ENCODE data around the gene IFIT5. TPM values are rescaled to one million over a fixed set of nuclear protein-coding genes. Genes with fewer than 3 reads are reported as not detected.
A peak's percentile ranks its signal among the peaks of the same experiment; 100 is the strongest.

Gene IFIT5
- total RNA-seq, 3 donors from 2014 or later: 9.8 to 19.1 (median 12.9) TPM

DNA sequence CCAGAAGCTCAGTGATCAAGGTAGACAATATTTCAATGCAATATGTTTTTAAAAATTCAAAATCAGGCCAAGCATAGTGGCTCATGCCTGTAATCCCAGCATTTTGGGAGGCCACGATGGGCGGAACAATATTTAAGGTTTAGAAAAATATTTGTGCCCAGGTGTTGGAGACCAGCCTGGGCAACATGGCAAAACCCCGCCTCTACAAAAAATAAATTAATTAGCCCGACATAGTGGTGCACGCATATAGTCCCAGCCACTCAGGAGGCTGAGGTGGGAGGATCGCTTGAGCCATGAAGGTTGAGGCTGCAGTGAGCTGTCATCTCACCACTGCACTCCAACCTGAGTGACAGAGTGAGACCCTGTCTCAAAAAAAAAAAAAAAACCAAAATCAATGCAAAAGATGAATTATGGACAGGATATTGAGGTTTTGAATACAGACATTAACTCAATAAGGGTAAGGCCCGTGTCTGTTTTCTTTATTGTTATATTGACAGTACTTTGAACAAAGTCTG lies 913 bp upstream of the IFIT5 start:
- Histone ChIP-seq H3K36me3 (ENCODE audit: low read depth) (no peaks in the 10 kb centered on the region), H3K4me1 (ENCODE audit: low read depth) (peaks cover 7% of the 10 kb centered on the region), H3K9me3 (no peaks in the 10 kb centered on the region), H3K4me3 (no peak overlapping the region)
- ATAC-seq: no peak
- TF ChIP-seq, protein P1, sequence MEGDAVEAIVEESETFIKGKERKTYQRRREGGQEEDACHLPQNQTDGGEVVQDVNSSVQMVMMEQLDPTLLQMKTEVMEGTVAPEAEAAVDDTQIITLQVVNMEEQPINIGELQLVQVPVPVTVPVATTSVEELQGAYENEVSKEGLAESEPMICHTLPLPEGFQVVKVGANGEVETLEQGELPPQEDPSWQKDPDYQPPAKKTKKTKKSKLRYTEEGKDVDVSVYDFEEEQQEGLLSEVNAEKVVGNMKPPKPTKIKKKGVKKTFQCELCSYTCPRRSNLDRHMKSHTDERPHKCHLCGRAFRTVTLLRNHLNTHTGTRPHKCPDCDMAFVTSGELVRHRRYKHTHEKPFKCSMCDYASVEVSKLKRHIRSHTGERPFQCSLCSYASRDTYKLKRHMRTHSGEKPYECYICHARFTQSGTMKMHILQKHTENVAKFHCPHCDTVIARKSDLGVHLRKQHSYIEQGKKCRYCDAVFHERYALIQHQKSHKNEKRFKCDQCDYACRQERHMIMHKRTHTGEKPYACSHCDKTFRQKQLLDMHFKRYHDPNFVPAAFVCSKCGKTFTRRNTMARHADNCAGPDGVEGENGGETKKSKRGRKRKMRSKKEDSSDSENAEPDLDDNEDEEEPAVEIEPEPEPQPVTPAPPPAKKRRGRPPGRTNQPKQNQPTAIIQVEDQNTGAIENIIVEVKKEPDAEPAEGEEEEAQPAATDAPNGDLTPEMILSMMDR (IDR thresholded peaks at IDR 0.05): no peak
- no peak for DNase-seq
- intact Hi-C loops (cut with DNase I, micrococcal nuclease): loop anchor here in 1 of 2 donors (10.0 kb wide), 1 partner anchor 159 kb away; the partner anchor contains the start of gene LIPA

DNA sequence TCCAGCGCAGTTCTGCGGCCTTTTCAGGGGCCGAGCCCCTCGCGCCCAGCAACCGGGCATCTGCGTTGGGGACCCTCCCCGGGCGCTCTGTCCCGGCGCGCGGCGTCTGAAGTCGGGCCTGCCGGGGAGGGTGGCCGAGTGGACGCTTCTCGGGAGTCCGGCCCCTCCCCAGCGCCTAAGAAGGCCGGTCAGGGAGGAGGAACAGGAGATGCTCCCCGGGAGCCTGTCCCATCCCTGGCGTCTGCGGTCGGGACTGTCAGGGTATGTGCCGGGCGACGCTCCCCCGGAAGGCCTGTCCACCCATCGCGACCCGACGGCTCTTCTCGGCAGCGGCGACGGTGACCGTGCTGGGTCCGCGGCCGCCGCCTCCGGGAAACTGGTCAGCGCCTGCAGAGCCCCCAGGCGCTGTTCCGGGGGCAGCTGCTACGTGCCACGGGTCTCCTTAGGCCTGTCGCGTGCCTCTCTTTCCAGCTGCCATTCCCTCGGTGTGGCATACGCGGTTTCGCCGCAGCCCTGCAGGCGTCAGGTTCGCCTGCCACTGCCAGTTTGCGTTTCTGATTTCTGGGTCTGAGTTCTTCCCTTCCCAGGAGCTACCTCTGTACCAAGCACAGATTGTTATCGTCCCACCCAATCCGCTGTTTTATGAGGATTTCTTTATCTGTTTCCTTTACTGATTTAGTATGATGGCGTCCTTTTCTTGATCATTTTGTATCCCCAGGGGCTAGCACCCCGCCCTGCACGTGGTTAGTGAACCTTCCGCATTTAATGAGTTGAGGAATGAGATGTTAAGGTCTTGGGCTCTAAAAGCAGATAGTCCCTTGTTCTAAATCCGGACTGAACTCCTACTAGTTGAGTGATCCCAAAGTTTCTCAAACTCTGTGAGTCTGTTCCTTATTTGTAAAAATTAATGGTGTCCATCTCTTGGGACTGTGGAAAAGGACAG lies 782 bp downstream of the IFIT5 start:
- TF ChIP-seq, protein P1 (IDR thresholded peaks at IDR 0.05): no peak
- intact Hi-C loops (cut with DNase I, micrococcal nuclease): loop anchor here in 1 of 2 donors (10.0 kb wide), 1 partner anchor 160 kb away; the partner anchor contains the start of gene LIPA
- DNase-seq (peak in 2 of 3 donors; percentile 51 to 65), ATAC-seq (peak; percentile 75)
- H3K4me1 ChIP-seq (ENCODE audit: low read depth): peaks cover 19% of the 10 kb centered on the region
- H3K4me3 ChIP-seq: peak overlapping the region; percentile 35
- no peaks in the 10 kb centered on the region for H3K36me3 ChIP-seq (ENCODE audit: low read depth)
- H3K9me3 ChIP-seq: no peaks in the 10 kb centered on the region

DNA sequence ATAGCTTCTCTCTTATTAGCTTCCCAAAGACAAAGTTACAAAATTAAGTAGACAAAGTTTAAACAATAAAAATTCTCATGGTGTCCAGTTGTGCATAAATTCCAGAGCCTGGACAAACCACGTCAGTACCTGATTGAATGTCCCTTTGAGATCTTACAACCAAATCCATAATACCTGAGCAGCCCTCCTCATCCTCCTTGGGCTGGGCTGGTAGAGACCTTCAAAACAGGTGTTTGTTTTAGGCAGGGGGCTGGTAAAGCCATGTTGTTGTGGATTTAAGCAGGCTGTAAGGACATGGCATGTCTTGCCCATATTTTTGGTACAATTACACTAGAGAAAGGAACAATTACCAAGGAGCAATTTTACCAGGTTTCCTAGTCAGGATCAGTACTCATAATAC lies 2.1 kb downstream of the IFIT5 start:
- ATAC-seq (no peak), DNase-seq (no peak)
- H3K36me3 ChIP-seq (ENCODE audit: low read depth): no peaks in the 10 kb centered on the region
- peaks cover 19% of the 10 kb centered on the region for H3K4me1 ChIP-seq (ENCODE audit: low read depth)
- no peak overlapping the region for H3K4me3 ChIP-seq
- intact Hi-C loops (cut with DNase I, micrococcal nuclease): loop anchor here in 1 of 2 donors (10.0 kb wide), 1 partner anchor 162 kb away; the partner anchor contains the start of gene LIPA
- no peaks in the 10 kb centered on the region for H3K9me3 ChIP-seq
- TF ChIP-seq, protein P1 (IDR thresholded peaks at IDR 0.05): no peak

DNA sequence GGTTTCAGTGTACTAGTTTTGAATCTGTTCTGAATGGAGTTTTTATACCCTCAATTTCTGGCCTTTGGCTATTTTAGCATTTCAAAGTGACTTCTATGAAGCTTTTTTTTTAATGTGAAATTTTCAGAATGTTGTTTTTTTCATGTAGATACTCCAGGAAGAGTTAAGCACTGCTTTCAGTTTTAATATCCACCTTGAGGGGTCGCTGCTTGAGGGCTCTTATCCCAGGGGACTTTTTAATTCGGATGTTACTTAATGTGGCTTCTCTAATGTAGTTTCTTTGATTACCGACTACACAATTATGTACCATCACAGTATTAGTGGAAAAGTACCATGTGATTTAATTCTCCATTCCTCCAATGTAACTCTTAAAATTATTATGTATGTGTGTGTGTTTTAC lies 5.2 kb downstream of the IFIT5 start:
- DNase-seq: no peak
- Histone ChIP-seq H3K36me3 (ENCODE audit: low read depth) (no peaks in the 10 kb centered on the region), H3K9me3 (no peaks in the 10 kb centered on the region), H3K4me3 (no peak overlapping the region), H3K4me1 (ENCODE audit: low read depth) (peaks cover 19% of the 10 kb centered on the region)
- TF ChIP-seq, protein P1 (IDR thresholded peaks at IDR 0.05): no peak
- ATAC-seq: no peak
- intact Hi-C loops (cut with DNase I, micrococcal nuclease): loop anchor here in 1 of 2 donors (10.0 kb wide), 1 partner anchor 165 kb away; the partner anchor contains the start of gene LIPA

DNA sequence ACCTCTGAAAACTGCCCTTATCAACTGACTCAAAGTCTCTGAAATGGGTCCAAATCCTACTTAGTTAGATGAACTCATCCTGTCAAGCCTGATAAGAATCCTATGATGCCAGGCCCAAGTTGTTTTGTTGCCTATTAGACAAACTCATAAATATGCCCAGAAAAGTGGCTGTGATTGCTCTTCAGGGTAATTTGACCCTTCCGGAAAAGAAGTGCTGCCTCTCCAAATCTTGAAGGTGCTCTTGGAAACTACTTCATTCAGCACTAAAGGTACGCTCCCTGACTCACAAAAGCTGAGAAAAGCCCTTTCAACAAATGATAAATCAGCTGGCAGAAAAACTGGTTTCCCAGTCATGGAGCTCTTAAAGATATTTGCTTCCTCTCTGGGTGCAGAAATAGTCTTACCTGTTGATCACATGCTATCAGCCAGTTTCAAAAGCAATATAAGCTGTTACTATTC lies 6.7 kb downstream of the IFIT5 start:
- Histone ChIP-seq H3K9me3 (no peaks in the 10 kb centered on the region), H3K4me1 (ENCODE audit: low read depth) (peaks cover 15% of the 10 kb centered on the region), H3K4me3 (no peak overlapping the region), H3K36me3 (ENCODE audit: low read depth) (no peaks in the 10 kb centered on the region)
- ATAC-seq: no peak
- DNase-seq: no peak
- TF ChIP-seq, protein P1 (IDR thresholded peaks at IDR 0.05): no peak
- intact Hi-C loops (cut with DNase I, micrococcal nuclease): no loop called here

All from mucosa of descending colon (tissue), 3 donors.